DOHH2 (cell line): ENCODE measurements around the gene CASKIN1.

Experiments
- EZH2phosphoT487 ChIP-seq: fragments of 200-600 bp; sonication (generic); IDR thresholded peaks from 2 replicates; pipeline ENCODE4 v1.6.1; 2017; ENCODE audit warnings: borderline replicate concordance, mild to moderate bottlenecking, antibody characterized with exemption, low read length, moderate library complexity, mixed read lengths
- TF ChIP-seq, protein P1 (sequence below): fragments of 200-600 bp; sonication (generic); IDR thresholded peaks from one replicate; pipeline ENCODE4 v1.5.1; 2014; ENCODE audit warnings: antibody characterized with exemption, mild to moderate bottlenecking, low read depth, low read length; ENCODE audit not compliant: poor library complexity, severe bottlenecking

- TF ChIP-seq, protein P1, sequence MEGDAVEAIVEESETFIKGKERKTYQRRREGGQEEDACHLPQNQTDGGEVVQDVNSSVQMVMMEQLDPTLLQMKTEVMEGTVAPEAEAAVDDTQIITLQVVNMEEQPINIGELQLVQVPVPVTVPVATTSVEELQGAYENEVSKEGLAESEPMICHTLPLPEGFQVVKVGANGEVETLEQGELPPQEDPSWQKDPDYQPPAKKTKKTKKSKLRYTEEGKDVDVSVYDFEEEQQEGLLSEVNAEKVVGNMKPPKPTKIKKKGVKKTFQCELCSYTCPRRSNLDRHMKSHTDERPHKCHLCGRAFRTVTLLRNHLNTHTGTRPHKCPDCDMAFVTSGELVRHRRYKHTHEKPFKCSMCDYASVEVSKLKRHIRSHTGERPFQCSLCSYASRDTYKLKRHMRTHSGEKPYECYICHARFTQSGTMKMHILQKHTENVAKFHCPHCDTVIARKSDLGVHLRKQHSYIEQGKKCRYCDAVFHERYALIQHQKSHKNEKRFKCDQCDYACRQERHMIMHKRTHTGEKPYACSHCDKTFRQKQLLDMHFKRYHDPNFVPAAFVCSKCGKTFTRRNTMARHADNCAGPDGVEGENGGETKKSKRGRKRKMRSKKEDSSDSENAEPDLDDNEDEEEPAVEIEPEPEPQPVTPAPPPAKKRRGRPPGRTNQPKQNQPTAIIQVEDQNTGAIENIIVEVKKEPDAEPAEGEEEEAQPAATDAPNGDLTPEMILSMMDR, result no peak
- no peak for TF ChIP-seq EZH2phosphoT487
Observed at GRCh38 chr16:2186064-2186463, 10.3 kb downstream of the CASKIN1 start.
